Colonic mucosa (tissue), 4 donors: ENCODE data around the gene HOXD8. TPM values are rescaled to one million over a fixed set of nuclear protein-coding genes. Genes with fewer than 3 reads are reported as not detected.
A peak's percentile ranks its signal among the peaks of the same experiment; 100 is the strongest.

Experiments used
- DNase-seq: peaks from one replicate; pipeline ENCODE4 v3.0.0-alpha.2; 2020
- H3K27ac ChIP-seq: fragments of 200-600 bp; one replicate; pipeline ENCODE4 v1.8.0; 2021
- H3K27me3 ChIP-seq: fragments of 200-600 bp; one replicate; pipeline ENCODE4 v1.8.0; 2021
- H3K36me3 ChIP-seq: fragments of 200-600 bp; one replicate; pipeline ENCODE4 v1.8.0; 2021
- H3K4me1 ChIP-seq: fragments of 200-600 bp; one replicate; pipeline ENCODE4 v1.8.0; 2021; ENCODE audit warnings: mild to moderate bottlenecking
- H3K4me3 ChIP-seq: fragments of 200-600 bp; one replicate; pipeline ENCODE4 v1.8.0; 2021
- H3K9ac ChIP-seq, 2 donors: one replicate each; pipeline ENCODE4 v1.7.0; 2013; ENCODE audit warnings: control low read depth in 2 of 2, low read depth in 2 of 2, low read length in 2 of 2
- H3K9me3 ChIP-seq: fragments of 200-600 bp; one replicate; pipeline ENCODE4 v1.8.0; 2021
- CTCF ChIP-seq: fragments of 200-600 bp; IDR thresholded peaks from one replicate; pipeline ENCODE4 v1.8.0; 2022; ENCODE audit warnings: antibody characterized with exemption, mild to moderate bottlenecking
- intact Hi-C: fragments of 100-400 bp; cut with DNase I; formaldehyde crosslinking; loops from one replicate; pipeline ENCODE4 v1.14.1; 2022
- total RNA-seq, 2 donors: library from RNA; stranded (reverse); fragmentation: NEBNext Ultra II Directional in 1 of 2; extraction: Animal tissue kit (Norgen Biotek cat#: 25700) in 1 of 2; gene quantifications; one replicate each; pipeline ENCODE4 v1.2.1, GENCODE V29; 2021
- donor health status: healthy.
- donor health status: DM: no; HTN: no; CAD: no.
- donor health status: DM: no; HTN: no; CAD: no.

The HOXD8 gene
- total RNA-seq, 2 donors from 2014 or later, result 3.1 to 4.6 TPM

DNA sequence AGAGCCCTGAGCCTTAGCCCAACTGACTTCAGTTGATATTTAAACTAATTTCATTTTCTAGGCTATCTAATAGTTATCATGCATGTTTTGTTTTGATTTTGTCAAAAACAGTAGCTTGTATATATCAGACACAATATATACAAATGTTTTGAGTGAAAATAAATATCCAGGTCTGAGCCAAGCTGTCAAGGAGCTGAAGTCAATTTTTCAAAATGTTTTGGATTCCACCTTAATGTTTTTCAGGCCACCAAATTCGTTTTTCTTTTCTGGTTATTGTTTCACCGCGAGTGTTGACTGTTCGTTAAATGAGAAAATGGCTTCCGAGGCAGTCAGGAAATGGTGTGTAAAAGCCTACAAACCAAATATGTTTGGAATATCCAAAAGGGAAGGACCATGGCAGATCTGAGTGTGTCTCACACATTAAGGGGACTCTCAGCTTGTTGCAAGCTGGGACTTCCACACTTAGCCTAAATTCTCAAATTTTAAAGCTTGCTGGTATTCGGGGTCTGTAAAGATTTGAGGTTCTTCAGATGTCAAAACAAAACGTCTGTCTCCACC is 27.1 kb upstream of the HOXD8 start:
- Histone ChIP-seq H3K36me3 (no peaks in the 10 kb centered on the region), H3K27me3 (peaks cover 93% of the 10 kb centered on the region), H3K27ac (no peak overlapping the region), H3K4me1 (peaks cover 3% of the 10 kb centered on the region), H3K9ac (no peak overlapping the region), H3K9me3 (no peaks in the 10 kb centered on the region), H3K4me3 (no peak overlapping the region)
- no peak for DNase-seq
- TF ChIP-seq CTCF, result no peak
- intact Hi-C loops, result no loop called here

DNA sequence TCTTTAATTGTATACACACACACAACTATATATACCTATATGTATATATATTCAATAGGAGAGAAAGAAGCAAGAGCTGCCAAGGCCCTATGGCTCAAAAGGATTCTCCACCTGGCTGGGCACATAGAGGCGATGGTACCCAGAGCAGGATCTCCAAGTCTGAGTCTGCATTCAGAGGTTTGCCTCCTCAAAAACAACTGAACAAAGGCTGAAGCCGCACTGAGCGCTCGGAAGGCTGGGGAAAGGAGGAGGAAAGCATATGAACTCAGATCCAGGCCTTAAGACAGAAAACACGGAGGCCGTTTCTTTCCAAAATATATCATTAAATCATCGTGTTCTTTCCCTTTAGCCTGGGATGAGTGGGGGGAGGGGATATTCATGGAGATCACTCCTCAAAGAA is 26.3 kb upstream of the HOXD8 start:
- no peak for TF ChIP-seq CTCF
- no peak overlapping the region for H3K4me3 ChIP-seq
- no peak for DNase-seq
- no peak overlapping the region for H3K9ac ChIP-seq
- no peaks in the 10 kb centered on the region for H3K36me3 ChIP-seq
- peak overlapping the region; percentile 63 for H3K27ac ChIP-seq
- H3K27me3 ChIP-seq, result peaks cover 91% of the 10 kb centered on the region
- intact Hi-C loops, result no loop called here
- H3K4me1 ChIP-seq, result peaks cover 3% of the 10 kb centered on the region
- H3K9me3 ChIP-seq, result no peaks in the 10 kb centered on the region

DNA sequence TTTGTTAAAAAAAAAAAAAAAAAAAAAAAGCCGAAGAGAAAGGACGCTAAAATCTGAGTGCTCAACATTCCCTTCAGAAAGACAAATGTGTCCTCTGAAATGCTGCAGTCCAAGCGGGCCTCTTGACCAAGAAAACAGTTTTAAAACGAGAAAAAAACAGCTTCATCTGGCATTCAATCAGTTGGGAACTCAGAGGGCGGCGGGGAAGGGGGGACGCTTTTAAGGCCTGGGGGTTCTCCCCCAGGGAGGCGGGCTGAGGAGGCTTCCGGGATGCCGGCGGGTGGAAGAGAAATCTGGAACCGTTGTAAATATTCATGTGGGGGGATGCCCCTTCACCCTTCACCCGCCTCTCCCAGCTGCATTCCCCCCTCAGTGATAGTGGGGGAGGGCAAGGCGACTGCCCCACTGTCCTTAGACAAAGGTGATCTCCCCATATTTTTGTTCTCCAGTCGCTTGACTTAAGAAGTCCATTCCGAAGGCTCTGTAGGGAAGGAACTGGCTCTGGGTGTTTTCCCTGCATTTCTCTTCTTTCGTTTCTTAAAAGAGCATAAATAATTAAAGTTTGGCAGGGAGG is 25.7 kb upstream of the HOXD8 start:
- H3K27me3 ChIP-seq, result peaks cover 91% of the 10 kb centered on the region
- H3K9ac ChIP-seq, result no peak overlapping the region
- no peak for DNase-seq
- H3K9me3 ChIP-seq, result no peaks in the 10 kb centered on the region
- intact Hi-C loops, result no loop called here
- H3K4me3 ChIP-seq, result peak overlapping the region; percentile 26
- TF ChIP-seq CTCF, result no peak
- H3K36me3 ChIP-seq, result no peaks in the 10 kb centered on the region
- H3K27ac ChIP-seq, result peak overlapping the region; percentile 63
- peaks cover 3% of the 10 kb centered on the region for H3K4me1 ChIP-seq

DNA sequence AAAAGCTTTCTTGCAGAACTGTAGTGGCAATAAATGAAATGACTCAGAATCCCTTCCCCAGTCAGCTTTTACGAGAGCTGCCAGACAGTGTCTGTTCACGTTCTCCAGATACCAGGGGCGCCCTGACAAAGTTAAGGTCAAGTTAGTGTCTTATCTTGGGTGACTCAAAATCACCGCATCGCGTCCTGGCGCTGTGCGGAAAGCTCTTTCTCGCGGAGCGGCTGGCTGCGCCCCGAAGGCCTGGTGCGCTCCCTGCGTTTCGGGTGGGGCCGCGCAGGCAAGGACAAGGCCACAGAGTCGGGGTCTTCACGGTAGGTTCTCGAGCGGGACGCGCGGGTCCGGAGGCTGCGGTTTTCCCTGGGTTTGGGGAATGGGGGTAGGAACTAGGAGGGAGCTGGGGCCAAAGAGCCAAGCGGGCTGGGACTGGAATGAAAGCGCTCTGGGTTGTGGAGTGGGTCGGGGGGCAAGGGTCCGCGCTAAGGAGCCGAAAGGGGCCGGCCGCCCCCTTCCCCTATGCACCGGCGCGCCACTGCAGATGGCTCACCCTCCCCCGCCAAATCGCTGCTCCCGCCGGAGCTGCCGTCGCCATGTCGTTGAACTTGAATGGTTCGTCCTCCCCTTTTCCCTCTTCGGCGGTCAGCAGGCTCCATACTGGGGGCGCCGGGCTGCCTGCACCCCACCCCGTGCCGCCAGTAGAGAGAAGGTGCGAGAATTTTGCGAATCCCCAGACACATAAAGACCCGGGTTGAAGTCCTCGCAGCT is 25.0 kb upstream of the HOXD8 start:
- H3K27me3 ChIP-seq, result peaks cover 91% of the 10 kb centered on the region
- no peaks in the 10 kb centered on the region for H3K36me3 ChIP-seq
- intact Hi-C loops, result no loop called here
- DNase-seq, result no peak
- peaks cover 3% of the 10 kb centered on the region for H3K4me1 ChIP-seq
- TF ChIP-seq CTCF, result no peak
- peak overlapping the region; percentile 55 to 79 for H3K9ac ChIP-seq
- H3K27ac ChIP-seq, result peak overlapping the region; percentile 63
- peak overlapping the region; percentile 26 for H3K4me3 ChIP-seq
- H3K9me3 ChIP-seq, result no peaks in the 10 kb centered on the region

GRCh38 chr2:176105078-176105729 is 24.3 kb upstream of the HOXD8 start:
- TF ChIP-seq CTCF, result no peak
- peak overlapping the region; percentile 26 for H3K4me3 ChIP-seq
- H3K27ac ChIP-seq, result peak overlapping the region; percentile 63
- H3K9me3 ChIP-seq, result no peaks in the 10 kb centered on the region
- no peaks in the 10 kb centered on the region for H3K36me3 ChIP-seq
- H3K27me3 ChIP-seq, result peaks cover 91% of the 10 kb centered on the region
- peak overlapping the region; percentile 55 to 79 for H3K9ac ChIP-seq
- peaks cover 3% of the 10 kb centered on the region for H3K4me1 ChIP-seq
- no peak for DNase-seq
- intact Hi-C loops, result no loop called here
